ENCODE results near the gene CASK.

CASK gene

GRCh38 chrX:41931591-41931990 is 8.2 kb upstream of the CASK start:
- no peak for DNase-seq
- Mint-ChIP-seq H3K4me1 (no peaks in the 10 kb centered on the region), H3K27me3 (peaks cover 0 to 4% of the 10 kb centered on the region in 2 donors), H3K36me3 (no peaks in the 10 kb centered on the region), H3K9me3 (peaks cover 0 to 2% of the 10 kb centered on the region in 2 donors), H3K4me3 (no peak overlapping the region), H3K27ac (no peak overlapping the region)
- no peak for ATAC-seq (replicated peaks)

DNA sequence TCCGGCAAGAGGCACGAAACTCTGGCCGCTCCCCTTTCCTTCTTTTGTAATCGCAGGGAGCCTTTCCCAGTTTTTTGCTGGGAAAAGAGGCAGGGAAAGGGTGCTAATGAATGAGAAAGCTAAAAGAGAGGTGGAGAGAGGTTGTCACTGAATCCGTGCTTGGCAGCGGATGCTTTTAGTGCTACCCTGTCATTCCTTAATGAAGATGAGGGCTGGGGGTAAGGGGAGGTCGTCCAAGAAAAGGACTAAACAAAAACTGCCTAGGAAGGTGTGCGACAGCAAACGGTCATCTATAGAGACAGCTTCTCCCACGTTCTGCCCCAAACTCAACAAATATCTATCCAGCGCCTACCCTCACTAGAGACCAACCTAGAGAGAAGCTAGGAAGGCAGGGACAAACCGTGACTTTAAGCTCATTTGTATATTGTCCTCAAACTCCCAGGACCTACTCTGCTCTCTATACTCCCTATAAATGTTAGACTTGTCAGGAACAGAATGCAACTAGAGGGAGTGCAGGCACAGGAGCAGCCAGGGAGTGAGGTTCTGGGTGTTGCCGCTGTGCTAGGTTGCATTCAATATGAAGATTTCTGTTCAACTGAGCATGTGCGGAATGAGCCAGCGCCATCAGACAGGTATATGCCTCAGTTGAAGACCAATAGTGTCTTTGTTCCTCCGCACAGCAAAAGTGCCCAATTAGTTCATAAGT is 777 bp upstream of the CASK start:
- H3K36me3 Mint-ChIP-seq: peaks cover 0 to 4% of the 10 kb centered on the region in 2 donors
- DNase-seq (peak; percentile 4), ATAC-seq (replicated peaks) (peak; percentile 25 to 35)
- H3K4me3 Mint-ChIP-seq: peak overlapping the region; percentile 84 to 86
- peaks cover 6 to 8% of the 10 kb centered on the region in 2 donors for H3K4me1 Mint-ChIP-seq
- no peaks in the 10 kb centered on the region for H3K9me3 Mint-ChIP-seq
- H3K27ac Mint-ChIP-seq: peak overlapping the region; percentile 88
- no peaks in the 10 kb centered on the region for H3K27me3 Mint-ChIP-seq

GRCh38 chrX:41922431-41923151 is 763 bp downstream of the CASK start:
- Mint-ChIP-seq H3K36me3 (peaks cover 0 to 4% of the 10 kb centered on the region in 2 donors), H3K9me3 (no peaks in the 10 kb centered on the region), H3K4me1 (peaks cover 8 to 10% of the 10 kb centered on the region in 2 donors), H3K27ac (peak overlapping the region; percentile 95), H3K4me3 (peak overlapping the region; percentile 92 to 96), H3K27me3 (no peaks in the 10 kb centered on the region)
- ATAC-seq (replicated peaks) (peak; percentile 21 to 31), DNase-seq (peak; percentile 23)

- Mint-ChIP-seq H3K9me3 (no peaks in the 10 kb centered on the region), H3K36me3 (peaks cover 0 to 4% of the 10 kb centered on the region in 2 donors), H3K27ac (no peak overlapping the region), H3K27me3 (no peaks in the 10 kb centered on the region), H3K4me1 (peaks cover 8 to 14% of the 10 kb centered on the region in 2 donors), H3K4me3 (peak overlapping the region; percentile 92 to 96)
- peak in 1 of 2 donors; percentile 39 for ATAC-seq (replicated peaks)
- no peak for DNase-seq
Measured at GRCh38 chrX:41921492-41922430, 1.6 kb downstream of the CASK start.

GRCh38 chrX:41919870-41920269 is 3.5 kb downstream of the CASK start:
- DNase-seq (no peak), ATAC-seq (replicated peaks) (no peak)
- Mint-ChIP-seq H3K27ac (no peak overlapping the region), H3K4me1 (peaks cover 8 to 14% of the 10 kb centered on the region in 2 donors), H3K36me3 (peaks cover 0 to 4% of the 10 kb centered on the region in 2 donors), H3K27me3 (no peaks in the 10 kb centered on the region), H3K9me3 (no peaks in the 10 kb centered on the region), H3K4me3 (no peak overlapping the region)

GRCh38 chrX:41917517-41917916 is 5.8 kb downstream of the CASK start:
- peaks cover 7 to 12% of the 10 kb centered on the region in 2 donors for H3K4me1 Mint-ChIP-seq
- no peaks in the 10 kb centered on the region for H3K9me3 Mint-ChIP-seq
- no peaks in the 10 kb centered on the region for H3K27me3 Mint-ChIP-seq
- ATAC-seq (replicated peaks) (no peak), DNase-seq (no peak)
- peaks cover 2 to 3% of the 10 kb centered on the region in 2 donors for H3K36me3 Mint-ChIP-seq
- no peak overlapping the region for H3K4me3 Mint-ChIP-seq
- H3K27ac Mint-ChIP-seq: no peak overlapping the region

- H3K4me3 Mint-ChIP-seq: no peak overlapping the region
- no peaks in the 10 kb centered on the region for H3K9me3 Mint-ChIP-seq
- ATAC-seq (replicated peaks) (no peak), DNase-seq (no peak)
- H3K27me3 Mint-ChIP-seq: no peaks in the 10 kb centered on the region
- H3K27ac Mint-ChIP-seq: no peak overlapping the region
- peaks cover 0 to 8% of the 10 kb centered on the region in 2 donors for H3K4me1 Mint-ChIP-seq
- H3K36me3 Mint-ChIP-seq: peaks cover 0 to 2% of the 10 kb centered on the region in 2 donors
Measured at GRCh38 chrX:41913476-41913875, 9.9 kb downstream of the CASK start.

DNA sequence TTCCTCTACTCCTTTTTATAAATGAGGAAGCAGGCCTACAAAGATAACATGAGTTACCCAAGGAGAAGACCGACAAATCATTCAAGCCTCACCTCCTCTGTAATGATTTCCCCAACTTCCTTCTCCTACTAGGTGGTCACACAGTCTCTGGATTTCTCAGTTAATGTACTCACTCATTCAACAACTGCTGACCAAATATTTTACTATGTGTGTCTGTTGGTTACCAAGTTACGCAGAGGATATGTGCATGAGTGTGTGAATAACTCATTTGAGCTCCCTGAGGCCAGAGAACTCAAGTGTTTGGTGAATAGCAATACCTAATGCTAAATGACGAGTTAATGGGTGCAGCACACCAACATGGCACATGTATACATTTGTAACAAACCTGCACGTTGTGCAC is 10.4 kb downstream of the CASK start:
- DNase-seq (no peak), ATAC-seq (replicated peaks) (peak; percentile 41 to 57)
- no peaks in the 10 kb centered on the region for H3K27me3 Mint-ChIP-seq
- no peak overlapping the region for H3K4me3 Mint-ChIP-seq
- peaks cover 0 to 2% of the 10 kb centered on the region in 2 donors for H3K36me3 Mint-ChIP-seq
- peaks cover 1 to 12% of the 10 kb centered on the region in 2 donors for H3K4me1 Mint-ChIP-seq
- no peaks in the 10 kb centered on the region for H3K9me3 Mint-ChIP-seq
- no peak overlapping the region for H3K27ac Mint-ChIP-seq

DNA sequence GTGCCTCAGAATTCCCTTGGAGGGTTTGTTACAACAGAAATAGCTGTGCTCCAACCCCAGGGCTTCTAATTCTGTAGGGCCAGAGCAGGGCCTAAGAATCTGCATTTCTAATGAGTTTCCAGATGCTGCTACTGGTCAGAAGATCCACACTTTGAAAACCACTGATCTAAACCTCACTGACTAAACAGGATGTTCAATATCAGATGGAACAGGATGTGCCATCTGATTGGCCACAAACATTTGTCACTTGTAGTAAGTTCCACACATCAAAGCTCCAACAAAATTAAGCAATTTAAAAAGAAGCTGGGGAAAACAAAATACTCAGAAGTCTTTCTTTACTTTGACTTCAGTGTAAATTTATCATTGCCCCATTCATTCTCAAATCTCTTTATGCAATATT is 14.3 kb downstream of the CASK start:
- no peak overlapping the region for H3K4me3 Mint-ChIP-seq
- H3K36me3 Mint-ChIP-seq: peaks cover 0 to 7% of the 10 kb centered on the region in 2 donors
- no peaks in the 10 kb centered on the region for H3K9me3 Mint-ChIP-seq
- DNase-seq (no peak), ATAC-seq (replicated peaks) (no peak)
- peaks cover 5 to 10% of the 10 kb centered on the region in 2 donors for H3K4me1 Mint-ChIP-seq
- H3K27ac Mint-ChIP-seq: no peak overlapping the region
- H3K27me3 Mint-ChIP-seq: no peaks in the 10 kb centered on the region

DNA sequence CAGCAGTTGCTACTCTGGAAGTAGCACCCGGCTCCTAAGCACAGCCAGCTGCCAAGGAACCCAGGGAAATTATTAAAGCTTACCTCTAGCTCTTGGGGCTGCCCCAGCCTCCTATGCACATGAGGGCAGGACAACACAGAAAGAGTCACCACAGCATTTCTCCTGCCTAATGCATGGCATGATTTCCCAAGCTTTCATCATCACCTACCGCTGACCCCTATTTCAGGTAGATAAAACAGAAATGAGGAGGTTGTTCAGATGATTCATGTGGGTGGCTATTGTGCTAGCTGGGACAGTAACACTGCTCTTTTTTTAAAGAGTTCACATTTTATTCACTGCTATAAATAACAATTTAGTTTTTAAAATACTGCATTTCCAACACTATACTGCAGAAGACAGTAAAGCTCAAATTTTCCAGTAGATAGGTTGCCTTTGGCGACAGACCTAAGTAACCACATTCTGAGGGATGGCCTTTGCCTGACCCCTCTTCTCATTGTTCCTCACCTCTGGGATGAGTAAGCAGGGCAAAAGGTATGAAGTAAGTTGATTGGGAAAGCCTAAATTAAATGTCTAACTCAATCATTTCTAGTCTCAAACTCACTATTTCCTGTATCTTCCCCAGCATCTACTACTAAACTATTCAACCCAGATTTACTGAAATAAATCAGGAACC is 16.7 kb downstream of the CASK start:
- H3K4me3 Mint-ChIP-seq: no peak overlapping the region
- no peaks in the 10 kb centered on the region for H3K27me3 Mint-ChIP-seq
- no peak overlapping the region for H3K27ac Mint-ChIP-seq
- peaks cover 4 to 13% of the 10 kb centered on the region in 2 donors for H3K36me3 Mint-ChIP-seq
- DNase-seq (no peak), ATAC-seq (replicated peaks) (peak in 1 of 2 donors; percentile 43)
- peaks cover 9 to 26% of the 10 kb centered on the region in 2 donors for H3K4me1 Mint-ChIP-seq
- no peaks in the 10 kb centered on the region for H3K9me3 Mint-ChIP-seq

DNA sequence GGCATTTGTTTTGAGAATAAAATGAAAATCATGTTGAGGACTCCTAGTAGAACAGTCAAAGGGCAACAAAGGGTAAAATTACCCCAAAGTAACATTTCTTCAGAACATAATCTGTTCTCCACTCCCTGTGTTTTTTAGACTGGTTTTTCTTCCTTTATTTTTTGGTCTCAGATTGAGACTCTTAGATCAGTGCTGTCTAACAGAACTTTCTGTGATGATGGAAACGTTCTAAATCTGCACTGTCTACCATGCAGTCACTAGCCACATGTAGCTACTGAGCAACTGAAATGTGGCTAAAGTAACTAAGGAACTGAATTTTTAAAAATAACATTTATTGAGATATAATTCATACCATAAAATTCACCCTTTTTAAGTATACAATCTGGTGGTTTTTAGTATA is 19.8 kb downstream of the CASK start:
- H3K27me3 Mint-ChIP-seq: no peaks in the 10 kb centered on the region
- peaks cover 8 to 20% of the 10 kb centered on the region in 2 donors for H3K36me3 Mint-ChIP-seq
- no peak overlapping the region for H3K27ac Mint-ChIP-seq
- H3K4me3 Mint-ChIP-seq: no peak overlapping the region
- peaks cover 4 to 7% of the 10 kb centered on the region in 2 donors for H3K9me3 Mint-ChIP-seq
- DNase-seq: no peak
- ATAC-seq (replicated peaks): peak; percentile 61
- peaks cover 9 to 26% of the 10 kb centered on the region in 2 donors for H3K4me1 Mint-ChIP-seq

GRCh38 chrX:41900321-41900720 is 23.0 kb downstream of the CASK start:
- ATAC-seq (replicated peaks): no peak
- DNase-seq: no peak
- Mint-ChIP-seq H3K27ac (no peak overlapping the region), H3K4me3 (no peak overlapping the region), H3K9me3 (peaks cover 10 to 12% of the 10 kb centered on the region in 2 donors), H3K36me3 (peaks cover 13 to 15% of the 10 kb centered on the region in 2 donors), H3K27me3 (no peaks in the 10 kb centered on the region), H3K4me1 (peaks cover 4 to 21% of the 10 kb centered on the region in 2 donors)

GRCh38 chrX:41895826-41896225 is 27.5 kb downstream of the CASK start:
- ATAC-seq (replicated peaks) (no peak), DNase-seq (no peak)
- H3K27me3 Mint-ChIP-seq: no peaks in the 10 kb centered on the region
- H3K4me1 Mint-ChIP-seq: no peaks in the 10 kb centered on the region
- H3K4me3 Mint-ChIP-seq: no peak overlapping the region
- H3K9me3 Mint-ChIP-seq: peaks cover 12 to 17% of the 10 kb centered on the region in 2 donors
- H3K27ac Mint-ChIP-seq: no peak overlapping the region
- peaks cover 10 to 14% of the 10 kb centered on the region in 2 donors for H3K36me3 Mint-ChIP-seq

Data from stimulated activated naive B cell treated with anti-CD40 and anti-IgM and Interleukin-4, amounts not matched to agents 10 μg/mL and 1 μg/mL and 100 μg/mL, for 72 hours (primary cell).